ENCODE measurements around the gene KIDINS220.
"Not testable (repeated sequence)": the region's sequence is repeated elsewhere in the genome, so short reads cannot be mapped to it uniquely, and the experiment has no call there.

Gene KIDINS220

DNA sequence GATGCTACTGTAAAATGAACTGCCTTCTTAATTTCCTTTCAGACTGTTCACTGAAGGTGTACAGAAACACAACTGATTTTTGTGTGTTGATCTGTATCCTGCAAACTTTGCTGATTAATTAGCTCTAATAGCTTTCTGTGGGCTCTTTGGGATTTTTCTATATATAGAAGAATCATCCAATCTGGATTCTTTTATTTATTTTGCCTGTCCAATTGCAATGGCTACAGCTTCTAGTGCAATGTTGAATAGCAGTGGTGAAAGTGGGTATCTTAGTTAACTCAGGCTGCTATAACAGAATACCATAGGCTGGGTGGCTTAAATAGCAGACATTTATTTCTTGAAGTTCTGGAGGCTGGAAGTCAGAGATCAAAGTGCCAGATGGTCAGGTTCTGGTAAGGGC lies 81.2 kb downstream of the KIDINS220 start:
- Mint-ChIP-seq H3K27me3 (no peaks in the 10 kb centered on the region), H3K36me3 (peaks cover 54% of the 10 kb centered on the region), H3K9me3 (peaks cover 8% of the 10 kb centered on the region), H3K27ac (no peak overlapping the region), H3K4me3 (no peak overlapping the region), H3K4me1 (no peaks in the 10 kb centered on the region)
- no peak for ATAC-seq

DNA sequence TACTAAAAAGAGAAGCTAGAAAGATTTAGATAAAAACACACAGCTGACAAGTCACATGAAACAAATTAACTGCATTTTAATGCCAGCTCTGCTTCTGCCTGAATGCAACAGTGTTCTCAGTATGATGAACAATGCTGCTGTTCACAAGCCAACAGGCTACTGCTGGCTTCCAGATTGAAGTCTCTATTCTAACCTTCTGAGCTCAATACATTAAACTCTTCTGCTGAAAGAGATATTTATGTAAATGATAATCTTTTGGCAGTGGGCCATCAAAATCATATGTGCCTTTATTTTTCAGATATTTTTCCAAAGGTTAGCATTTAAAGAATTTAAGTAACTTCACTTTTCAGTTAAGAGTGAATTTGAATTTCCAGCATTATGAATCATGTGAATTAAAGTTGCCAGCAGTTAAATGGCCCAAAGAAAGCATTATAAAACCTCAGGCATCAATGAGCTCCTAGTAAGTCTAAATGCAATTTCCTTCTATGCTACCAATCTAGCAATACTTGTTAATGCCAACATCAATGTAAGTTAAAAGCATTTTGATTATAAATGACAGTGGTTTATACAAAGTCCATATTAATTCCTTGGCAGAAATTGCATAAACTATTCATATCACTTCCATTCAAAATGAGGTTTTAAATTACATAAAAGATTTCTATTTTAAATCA lies 83.2 kb downstream of the KIDINS220 start:
- Mint-ChIP-seq H3K9me3 (peaks cover 8% of the 10 kb centered on the region), H3K36me3 (peaks cover 49% of the 10 kb centered on the region), H3K4me3 (no peak overlapping the region), H3K27ac (no peak overlapping the region), H3K27me3 (no peaks in the 10 kb centered on the region), H3K4me1 (no peaks in the 10 kb centered on the region)
- no peak for ATAC-seq

DNA sequence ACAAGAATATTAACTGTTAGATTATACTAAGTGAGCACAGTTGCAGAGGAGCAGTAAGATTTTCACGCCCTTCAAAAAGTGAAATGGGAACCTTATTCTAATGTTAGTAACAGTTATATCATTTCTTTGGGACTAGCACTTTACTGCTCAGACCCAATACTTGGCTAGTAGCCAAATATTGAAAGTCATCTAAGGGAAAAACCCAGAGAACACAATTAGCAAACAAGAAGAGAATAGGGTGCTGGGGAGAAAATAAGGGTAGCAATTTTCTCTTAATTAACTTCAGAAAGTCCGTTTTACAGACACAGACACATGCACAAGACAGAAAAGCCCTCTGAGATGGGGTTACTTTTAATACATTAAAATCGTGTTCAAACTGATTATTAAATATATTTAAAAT lies 83.8 kb downstream of the KIDINS220 start:
- no peak for ATAC-seq
- peaks cover 42% of the 10 kb centered on the region for H3K36me3 Mint-ChIP-seq
- peaks cover 8% of the 10 kb centered on the region for H3K9me3 Mint-ChIP-seq
- H3K27ac Mint-ChIP-seq = no peak overlapping the region
- H3K4me1 Mint-ChIP-seq = no peaks in the 10 kb centered on the region
- no peaks in the 10 kb centered on the region for H3K27me3 Mint-ChIP-seq
- no peak overlapping the region for H3K4me3 Mint-ChIP-seq

- H3K36me3 Mint-ChIP-seq = peaks cover 36% of the 10 kb centered on the region
- no peak overlapping the region for H3K27ac Mint-ChIP-seq
- ATAC-seq = no peak
Measured at GRCh38 chr2:8752385-8752784, 85.0 kb downstream of the KIDINS220 start.

GRCh38 chr2:8750221-8750620 lies 87.2 kb downstream of the KIDINS220 start:
- H3K9me3 Mint-ChIP-seq = no peaks in the 10 kb centered on the region
- H3K36me3 Mint-ChIP-seq = peaks cover 17% of the 10 kb centered on the region
- no peak overlapping the region for H3K27ac Mint-ChIP-seq
- ATAC-seq = no peak
- no peaks in the 10 kb centered on the region for H3K27me3 Mint-ChIP-seq
- no peak overlapping the region for H3K4me3 Mint-ChIP-seq
- H3K4me1 Mint-ChIP-seq = no peaks in the 10 kb centered on the region

More at GRCh38 chr2:8752385-8752784, 85.0 kb downstream of the KIDINS220 start:
- Mint-ChIP-seq H3K27me3 (no peaks in the 10 kb centered on the region), H3K9me3 (no peaks in the 10 kb centered on the region), H3K4me1 (no peaks in the 10 kb centered on the region), H3K4me3 (no peak overlapping the region)

GRCh38 chr2:8743261-8743660 lies 94.2 kb downstream of the KIDINS220 start:
- Mint-ChIP-seq H3K4me3 (no peak overlapping the region), H3K27me3 (no peaks in the 10 kb centered on the region), H3K36me3 (peaks cover 14% of the 10 kb centered on the region), H3K27ac (no peak overlapping the region), H3K4me1 (no peaks in the 10 kb centered on the region), H3K9me3 (no peaks in the 10 kb centered on the region)
- no peak for ATAC-seq

DNA sequence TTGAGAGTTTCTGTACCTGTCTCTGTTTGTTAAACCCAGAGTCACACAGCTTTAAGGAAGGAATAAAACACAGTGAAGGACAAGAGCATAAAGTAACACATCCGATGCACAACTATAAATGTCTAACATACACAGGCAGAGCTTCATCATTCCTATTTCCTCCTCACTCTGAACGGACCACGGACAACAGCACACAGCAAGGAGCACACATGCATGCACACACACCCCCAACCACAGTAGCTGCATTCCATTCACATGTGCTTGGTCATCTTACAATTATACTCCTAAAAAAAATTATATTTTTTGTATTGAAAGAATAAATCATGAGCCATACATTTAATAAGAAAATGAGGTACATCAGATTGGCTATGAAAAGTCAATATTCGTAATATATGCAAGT lies 97.3 kb downstream of the KIDINS220 start:
- ATAC-seq = no peak
- H3K9me3 Mint-ChIP-seq = no peaks in the 10 kb centered on the region
- peaks cover 18% of the 10 kb centered on the region for H3K36me3 Mint-ChIP-seq
- H3K27ac Mint-ChIP-seq = no peak overlapping the region
- no peaks in the 10 kb centered on the region for H3K27me3 Mint-ChIP-seq
- no peaks in the 10 kb centered on the region for H3K4me1 Mint-ChIP-seq
- H3K4me3 Mint-ChIP-seq = no peak overlapping the region

GRCh38 chr2:8737571-8738175 lies 99.7 kb downstream of the KIDINS220 start:
- Mint-ChIP-seq H3K27ac (no peak overlapping the region), H3K4me1 (no peaks in the 10 kb centered on the region), H3K9me3 (no peaks in the 10 kb centered on the region), H3K27me3 (no peaks in the 10 kb centered on the region), H3K36me3 (peaks cover 28% of the 10 kb centered on the region), H3K4me3 (no peak overlapping the region)
- no peak for ATAC-seq

DNA sequence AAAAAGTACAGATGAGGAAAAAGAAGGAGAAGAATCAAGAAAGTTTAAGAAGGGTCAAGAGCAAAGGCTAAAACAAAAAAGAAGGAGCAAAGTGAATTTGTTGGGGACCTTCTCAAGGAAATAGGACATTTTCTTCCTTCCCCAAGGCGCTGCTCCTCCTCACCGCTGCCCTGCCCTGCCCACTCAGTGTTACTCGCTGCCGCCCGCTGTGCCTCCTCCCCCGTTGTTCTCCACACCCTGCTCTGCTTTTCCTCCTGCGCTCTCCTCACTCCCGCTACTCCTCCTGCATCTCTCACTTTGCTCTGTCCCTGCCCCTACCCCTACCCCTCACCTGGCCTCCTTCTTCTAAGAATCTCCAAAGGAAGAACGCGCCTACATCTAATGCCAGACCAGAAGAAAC lies 104.8 kb downstream of the KIDINS220 start:
- Mint-ChIP-seq H3K27me3 (no peaks in the 10 kb centered on the region), H3K4me3 (no peak overlapping the region), H3K9me3 (no peaks in the 10 kb centered on the region)

GRCh38 chr2:8729939-8730338 lies 107.5 kb downstream of the KIDINS220 start:
- H3K4me3 Mint-ChIP-seq = no peak overlapping the region
- no peaks in the 10 kb centered on the region for H3K9me3 Mint-ChIP-seq
- H3K27me3 Mint-ChIP-seq = no peaks in the 10 kb centered on the region
- H3K27ac Mint-ChIP-seq = no peak overlapping the region
- H3K4me1 Mint-ChIP-seq = no peaks in the 10 kb centered on the region
- H3K36me3 Mint-ChIP-seq = peaks cover 58% of the 10 kb centered on the region
- no peak for ATAC-seq

More for the DNA sequence above, 104.8 kb downstream of the KIDINS220 start:
- ATAC-seq = no peak
- Mint-ChIP-seq H3K4me1 (no peaks in the 10 kb centered on the region), H3K36me3 (peaks cover 69% of the 10 kb centered on the region), H3K27ac (no peak overlapping the region)

DNA sequence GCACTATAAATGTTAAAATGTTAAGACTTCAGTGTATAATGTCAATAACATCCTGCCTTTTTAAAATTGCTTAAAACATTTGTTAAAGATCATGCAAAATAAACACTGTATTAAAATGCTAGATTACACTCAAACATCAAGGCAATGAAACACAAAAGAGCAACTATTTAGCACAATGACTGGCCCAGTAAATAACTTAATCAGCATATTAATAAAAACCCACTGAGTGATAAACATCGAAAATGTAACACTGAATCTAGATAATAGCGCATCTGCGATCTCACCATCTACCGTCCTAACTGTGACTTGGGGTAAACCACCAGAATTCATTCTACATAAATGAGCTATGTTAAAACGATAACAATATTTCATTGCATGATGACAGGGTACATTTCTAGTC lies 108.3 kb downstream of the KIDINS220 start:
- not testable (repeated sequence) for H3K4me1 Mint-ChIP-seq, H3K27ac Mint-ChIP-seq, H3K4me3 Mint-ChIP-seq, H3K9me3 Mint-ChIP-seq, ATAC-seq, H3K27me3 Mint-ChIP-seq
- peaks cover 56% of the 10 kb centered on the region for H3K36me3 Mint-ChIP-seq

GRCh38 chr2:8728305-8729015 lies 109.0 kb downstream of the KIDINS220 start:
- no peaks in the 10 kb centered on the region for H3K27me3 Mint-ChIP-seq
- no peak overlapping the region for H3K27ac Mint-ChIP-seq
- no peaks in the 10 kb centered on the region for H3K9me3 Mint-ChIP-seq
- no peak overlapping the region for H3K4me3 Mint-ChIP-seq
- H3K4me1 Mint-ChIP-seq = no peaks in the 10 kb centered on the region
- ATAC-seq = no peak
- H3K36me3 Mint-ChIP-seq = peaks cover 49% of the 10 kb centered on the region

GRCh38 chr2:8725838-8726237 lies 111.6 kb downstream of the KIDINS220 start:
- H3K36me3 Mint-ChIP-seq = peaks cover 27% of the 10 kb centered on the region

GRCh38 chr2:8722986-8723385 lies 114.4 kb downstream of the KIDINS220 start:
- Mint-ChIP-seq H3K9me3 (no peaks in the 10 kb centered on the region), H3K4me3 (no peak overlapping the region), H3K27ac (no peak overlapping the region), H3K27me3 (no peaks in the 10 kb centered on the region), H3K4me1 (no peaks in the 10 kb centered on the region), H3K36me3 (peaks cover 1% of the 10 kb centered on the region)
- no peak for ATAC-seq

More at GRCh38 chr2:8725838-8726237, 111.6 kb downstream of the KIDINS220 start:
- no peaks in the 10 kb centered on the region for H3K27me3 Mint-ChIP-seq
- no peaks in the 10 kb centered on the region for H3K4me1 Mint-ChIP-seq
- no peak overlapping the region for H3K27ac Mint-ChIP-seq
- H3K9me3 Mint-ChIP-seq = no peaks in the 10 kb centered on the region
- no peak for ATAC-seq
- no peak overlapping the region for H3K4me3 Mint-ChIP-seq

DNA sequence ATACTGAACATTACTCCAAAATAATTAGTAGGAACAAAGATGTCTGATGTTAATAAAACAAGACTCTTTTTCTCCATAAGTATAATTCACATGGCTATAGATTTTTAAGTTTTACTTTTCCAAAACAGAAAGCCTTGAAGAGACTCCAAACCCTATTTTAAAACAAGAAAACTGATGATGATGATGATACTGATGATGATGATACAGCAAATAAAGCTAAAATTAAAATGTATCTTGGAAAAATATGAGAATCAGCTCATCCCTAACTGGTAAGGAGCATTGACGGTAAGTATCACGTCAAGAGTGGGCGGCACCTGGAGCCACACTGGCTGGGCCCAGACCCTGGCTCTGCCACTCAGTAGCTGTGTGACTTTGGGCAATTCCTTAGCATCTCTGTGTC lies 116.0 kb downstream of the KIDINS220 start:
- H3K4me3 Mint-ChIP-seq = no peak overlapping the region
- H3K27ac Mint-ChIP-seq = no peak overlapping the region
- H3K27me3 Mint-ChIP-seq = no peaks in the 10 kb centered on the region
- H3K9me3 Mint-ChIP-seq = no peaks in the 10 kb centered on the region
- H3K36me3 Mint-ChIP-seq = no peaks in the 10 kb centered on the region
- no peak for ATAC-seq
- H3K4me1 Mint-ChIP-seq = no peaks in the 10 kb centered on the region

DNA sequence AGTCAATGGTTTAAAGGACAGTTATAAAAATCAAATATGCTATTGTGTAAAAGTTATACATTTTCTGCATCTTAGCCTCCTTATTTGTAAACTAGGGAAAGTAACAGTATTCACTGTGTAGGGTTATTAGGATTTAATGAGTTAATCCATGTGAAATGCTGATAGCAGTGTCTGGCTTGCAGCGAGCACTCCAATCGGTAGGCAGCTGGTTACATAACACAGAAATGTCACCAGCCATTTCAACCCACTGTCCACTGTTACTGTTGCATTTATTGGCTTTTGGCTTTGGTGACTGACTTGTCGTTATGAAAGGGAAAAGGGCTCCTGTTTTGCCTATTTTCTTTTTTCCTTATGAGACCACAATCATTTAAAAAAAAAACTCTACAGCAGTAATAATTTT lies 116.7 kb downstream of the KIDINS220 start:
- Mint-ChIP-seq H3K27ac (no peak overlapping the region), H3K36me3 (no peaks in the 10 kb centered on the region), H3K4me1 (no peaks in the 10 kb centered on the region), H3K9me3 (peaks cover 5% of the 10 kb centered on the region), H3K27me3 (peaks cover 6% of the 10 kb centered on the region), H3K4me3 (no peak overlapping the region)
- ATAC-seq = no peak
